Neural progenitor cell (in vitro differentiated cells): ENCODE data around the gene MTCL3.

ENCODE experiments used
- DNase-seq: peaks from one replicate; pipeline ENCODE4 v3.0.0-alpha.2; 2016; ENCODE audit warnings: low spot score
- H2AFZ ChIP-seq: fragments of 200-600 bp; sonication (generic); replicated peaks from 2 replicates; pipeline ENCODE4 v1.6.1; 2016; ENCODE audit warnings: antibody characterized with exemption
- H3F3A ChIP-seq: fragments of 200-600 bp; sonication (generic); 2 replicates; pipeline ENCODE4 v1.6.1; 2016; ENCODE audit warnings: antibody characterized with exemption, low read depth
- H3K27ac ChIP-seq: fragments of 200-600 bp; sonication (generic); 2 replicates; pipeline ENCODE4 v1.5.1; 2016; ENCODE audit warnings: mild to moderate bottlenecking
- H3K27me3 ChIP-seq: fragments of 200-600 bp; sonication (generic); 2 replicates; pipeline ENCODE4 v1.6.1; 2016; ENCODE audit warnings: mild to moderate bottlenecking, moderate library complexity
- H3K36me3 ChIP-seq: fragments of 200-600 bp; sonication (generic); 2 replicates; pipeline ENCODE4 v1.5.1; 2016
- H3K4me1 ChIP-seq: fragments of 200-600 bp; sonication (generic); 2 replicates; pipeline ENCODE4 v1.6.1; 2016; ENCODE audit warnings: mixed run types
- H3K4me2 ChIP-seq: fragments of 200-600 bp; sonication (generic); 2 replicates; pipeline ENCODE4 v1.6.1; 2016
- H3K4me3 ChIP-seq: fragments of 200-600 bp; sonication (generic); 2 replicates; pipeline ENCODE4 v1.5.1; 2016
- H3K79me2 ChIP-seq: fragments of 200-600 bp; sonication (generic); 2 replicates; pipeline ENCODE4 v1.6.1; 2016; ENCODE audit warnings: low read depth
- H3K9ac ChIP-seq: fragments of 200-600 bp; sonication (generic); 2 replicates; pipeline ENCODE4 v1.6.1; 2016
- H3K9me3 ChIP-seq: fragments of 200-600 bp; sonication (generic); 2 replicates; pipeline ENCODE4 v1.5.1; 2016; ENCODE audit warnings: low read depth
- H4K20me1 ChIP-seq: fragments of 200-600 bp; sonication (generic); 2 replicates; pipeline ENCODE4 v1.6.1; 2016; ENCODE audit warnings: low read depth
- H3K27ac Mint-ChIP-seq: 3 replicates; pipeline ENCODE4 v1.8.0; 2021; ENCODE audit warnings: mixed read lengths
- H3K27me3 Mint-ChIP-seq: 2 replicates; pipeline ENCODE4 v1.8.0; 2022; ENCODE audit warnings: low read depth, mild to moderate bottlenecking, inconsistent platforms, moderate library complexity, mixed read lengths; ENCODE audit not compliant: insufficient read depth
- H3K36me3 Mint-ChIP-seq: 3 replicates; pipeline ENCODE4 v1.8.0; 2021; ENCODE audit warnings: mixed read lengths
- H3K4me1 Mint-ChIP-seq: 3 replicates; pipeline ENCODE4 v1.8.0; 2021; ENCODE audit warnings: mixed read lengths
- H3K4me3 Mint-ChIP-seq: 3 replicates; pipeline ENCODE4 v1.8.0; 2021; ENCODE audit warnings: mild to moderate bottlenecking, moderate library complexity, mixed read lengths
- H3K9me3 Mint-ChIP-seq: 3 replicates; pipeline ENCODE4 v1.8.0; 2020; ENCODE audit warnings: mixed read lengths
- EZH2 ChIP-seq: fragments of 200-600 bp; sonication (generic); IDR thresholded peaks from 2 replicates; pipeline ENCODE4 v1.6.1; 2017; ENCODE audit warnings: antibody characterized with exemption, mild to moderate bottlenecking, moderate library complexity
- EZH2phosphoT487 ChIP-seq: fragments of 200-600 bp; sonication (generic); IDR thresholded peaks from 2 replicates; pipeline ENCODE4 v1.6.1; 2017; ENCODE audit warnings: antibody characterized with exemption
- TF ChIP-seq, protein P1 (sequence below): fragments of 200-600 bp; sonication (generic); IDR thresholded peaks from 2 replicates; pipeline ENCODE4 v1.5.1; 2017; ENCODE audit warnings: antibody characterized with exemption, mild to moderate bottlenecking

MTCL3 gene

DNA sequence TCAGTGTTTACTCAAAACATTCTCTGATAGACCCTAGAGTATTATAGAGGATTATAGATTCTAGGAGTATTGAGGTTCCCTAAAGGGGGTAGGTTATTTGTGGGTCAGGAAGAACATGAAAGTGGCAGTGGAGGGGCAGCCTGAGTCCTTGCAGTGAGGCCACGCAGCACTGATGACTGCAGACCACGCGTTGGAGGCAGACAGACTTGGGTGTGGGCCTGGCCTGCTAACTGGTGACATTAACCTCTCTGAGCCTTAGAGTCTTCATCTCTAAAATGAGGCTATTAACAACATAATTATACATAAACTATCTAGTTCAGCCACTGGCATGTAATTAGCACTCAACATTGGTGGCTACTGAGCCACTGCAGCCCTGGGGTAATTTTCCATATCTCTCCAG lies 16.1 kb downstream of the MTCL3 start:
- H3K79me2 ChIP-seq = no peaks in the 10 kb centered on the region
- no peaks in the 10 kb centered on the region for H3K9me3 ChIP-seq
- no peak overlapping the region for H2AFZ ChIP-seq
- no peaks in the 10 kb centered on the region for H3K27me3 Mint-ChIP-seq
- no peaks in the 10 kb centered on the region for H4K20me1 ChIP-seq
- H3K27me3 ChIP-seq = no peaks in the 10 kb centered on the region
- H3K9me3 Mint-ChIP-seq = no peaks in the 10 kb centered on the region
- no peaks in the 10 kb centered on the region for H3F3A ChIP-seq
- no peak overlapping the region for H3K27ac ChIP-seq
- H3K4me1 ChIP-seq = no peaks in the 10 kb centered on the region
- H3K4me3 Mint-ChIP-seq = no peak overlapping the region
- H3K36me3 Mint-ChIP-seq = peaks cover 18% of the 10 kb centered on the region
- H3K9ac ChIP-seq = no peak overlapping the region
- peaks cover 6% of the 10 kb centered on the region for H3K36me3 ChIP-seq
- no peak overlapping the region for H3K4me2 ChIP-seq
- no peak overlapping the region for H3K4me3 ChIP-seq
- no peak for TF ChIP-seq EZH2
- TF ChIP-seq, protein P1, sequence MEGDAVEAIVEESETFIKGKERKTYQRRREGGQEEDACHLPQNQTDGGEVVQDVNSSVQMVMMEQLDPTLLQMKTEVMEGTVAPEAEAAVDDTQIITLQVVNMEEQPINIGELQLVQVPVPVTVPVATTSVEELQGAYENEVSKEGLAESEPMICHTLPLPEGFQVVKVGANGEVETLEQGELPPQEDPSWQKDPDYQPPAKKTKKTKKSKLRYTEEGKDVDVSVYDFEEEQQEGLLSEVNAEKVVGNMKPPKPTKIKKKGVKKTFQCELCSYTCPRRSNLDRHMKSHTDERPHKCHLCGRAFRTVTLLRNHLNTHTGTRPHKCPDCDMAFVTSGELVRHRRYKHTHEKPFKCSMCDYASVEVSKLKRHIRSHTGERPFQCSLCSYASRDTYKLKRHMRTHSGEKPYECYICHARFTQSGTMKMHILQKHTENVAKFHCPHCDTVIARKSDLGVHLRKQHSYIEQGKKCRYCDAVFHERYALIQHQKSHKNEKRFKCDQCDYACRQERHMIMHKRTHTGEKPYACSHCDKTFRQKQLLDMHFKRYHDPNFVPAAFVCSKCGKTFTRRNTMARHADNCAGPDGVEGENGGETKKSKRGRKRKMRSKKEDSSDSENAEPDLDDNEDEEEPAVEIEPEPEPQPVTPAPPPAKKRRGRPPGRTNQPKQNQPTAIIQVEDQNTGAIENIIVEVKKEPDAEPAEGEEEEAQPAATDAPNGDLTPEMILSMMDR = no peak
- TF ChIP-seq EZH2phosphoT487 = no peak
- H3K27ac Mint-ChIP-seq = no peak overlapping the region
- no peaks in the 10 kb centered on the region for H3K4me1 Mint-ChIP-seq
- DNase-seq = no peak

DNA sequence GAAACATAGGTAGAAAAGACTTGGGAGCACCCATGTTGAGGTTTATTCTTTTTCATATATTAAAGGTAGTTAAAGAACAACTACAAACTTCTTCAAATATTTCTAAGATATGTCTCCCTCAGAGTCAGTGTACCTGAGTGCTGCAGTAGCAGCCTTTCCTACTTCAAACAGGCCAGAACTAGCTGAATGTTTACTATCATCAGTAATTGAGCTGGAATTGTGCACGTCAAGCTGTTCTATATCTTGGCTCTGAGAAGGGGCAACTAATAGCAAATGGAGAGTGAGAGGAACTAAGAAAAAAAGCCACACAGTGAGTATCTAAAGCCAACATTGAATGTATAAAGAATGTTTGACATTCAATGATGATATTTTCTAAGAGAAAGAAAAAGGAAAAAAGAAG lies 21.7 kb downstream of the MTCL3 start:
- H3K4me2 ChIP-seq = no peak overlapping the region
- TF ChIP-seq EZH2 (no peak), EZH2phosphoT487 (no peak)
- TF ChIP-seq, protein P1 = no peak

DNA sequence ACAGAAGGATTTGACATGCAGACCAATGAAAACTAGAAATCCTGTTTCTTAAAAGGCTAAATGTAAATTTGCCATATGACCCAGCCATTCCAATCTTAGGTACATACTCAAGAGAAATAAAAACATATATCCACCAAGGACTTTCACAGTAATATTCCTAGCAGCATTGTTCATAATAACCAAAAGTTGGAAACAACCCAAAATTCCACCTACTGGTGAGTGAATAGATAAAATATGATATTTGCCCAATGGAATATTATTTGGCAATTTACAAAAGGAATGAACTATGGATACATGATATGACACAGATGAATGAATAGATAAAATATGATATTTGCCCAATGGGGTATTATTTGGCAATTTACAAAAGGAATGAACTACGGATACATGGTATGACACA lies 22.7 kb downstream of the MTCL3 start:
- Histone ChIP-seq H3K4me2 (no peak overlapping the region), H3K36me3 (peaks cover 5% of the 10 kb centered on the region), H3K9ac (no peak overlapping the region), H4K20me1 (peaks cover 4% of the 10 kb centered on the region), H3K79me2 (no peaks in the 10 kb centered on the region), H3K4me1 (no peaks in the 10 kb centered on the region), H2AFZ (no peak overlapping the region), H3F3A (no peaks in the 10 kb centered on the region), H3K27me3 (no peaks in the 10 kb centered on the region), H3K27ac (no peak overlapping the region), H3K9me3 (no peaks in the 10 kb centered on the region), H3K4me3 (no peak overlapping the region)
- Mint-ChIP-seq H3K27me3 (no peaks in the 10 kb centered on the region), H3K27ac (no peak overlapping the region), H3K4me1 (no peaks in the 10 kb centered on the region), H3K36me3 (peaks cover 28% of the 10 kb centered on the region), H3K9me3 (peaks cover 3% of the 10 kb centered on the region), H3K4me3 (no peak overlapping the region)
- TF ChIP-seq EZH2 (no peak), EZH2phosphoT487 (no peak)
- TF ChIP-seq, protein P1 = no peak
- no peak for DNase-seq

More for the DNA sequence above, 21.7 kb downstream of the MTCL3 start:
- peaks cover 4% of the 10 kb centered on the region for H4K20me1 ChIP-seq
- no peaks in the 10 kb centered on the region for H3K27me3 Mint-ChIP-seq
- H3F3A ChIP-seq = no peaks in the 10 kb centered on the region
- H3K27ac ChIP-seq = no peak overlapping the region
- peaks cover 6% of the 10 kb centered on the region for H3K36me3 ChIP-seq
- no peaks in the 10 kb centered on the region for H3K9me3 Mint-ChIP-seq
- no peaks in the 10 kb centered on the region for H3K4me1 ChIP-seq
- no peak overlapping the region for H3K4me3 ChIP-seq
- H3K4me1 Mint-ChIP-seq = no peaks in the 10 kb centered on the region
- no peak overlapping the region for H3K27ac Mint-ChIP-seq
- H3K4me3 Mint-ChIP-seq = no peak overlapping the region
- H3K9ac ChIP-seq = no peak overlapping the region
- no peaks in the 10 kb centered on the region for H3K27me3 ChIP-seq
- H2AFZ ChIP-seq = no peak overlapping the region
- no peaks in the 10 kb centered on the region for H3K9me3 ChIP-seq
- no peaks in the 10 kb centered on the region for H3K79me2 ChIP-seq
- peaks cover 23% of the 10 kb centered on the region for H3K36me3 Mint-ChIP-seq
- no peak for DNase-seq
